ENCODE data around the gene MAGOHB. TPM values are rescaled to one million over a fixed set of nuclear protein-coding genes. Genes with fewer than 3 reads are reported as not detected.
"Not testable (repeated sequence)": the region's sequence is repeated elsewhere in the genome, so short reads cannot be mapped to it uniquely, and the experiment has no call there.

The MAGOHB gene
- total RNA-seq, 1 experiment from 2014 or later, result 22.5 TPM

GRCh38 chr12:10582704-10583103 lies 30.7 kb downstream of the MAGOHB start:
- no peak overlapping the region for H3K27ac ChIP-seq (ENCODE audit: low read length)
- no peaks in the 10 kb centered on the region for H3K9me3 ChIP-seq (ENCODE audit: control insufficient read depth, insufficient read depth, low read depth, low read length)
- intact Hi-C loops (cut with micrococcal nuclease; ENCODE audit: unreplicated experiment), result no loop called here
- no peak overlapping the region for H3K4me3 ChIP-seq (ENCODE audit: low read depth in 2 of 2, low read length in 2 of 2)
- H3K36me3 ChIP-seq (ENCODE audit: control insufficient read depth, insufficient read depth, low read length), result no peaks in the 10 kb centered on the region
- H3K4me1 ChIP-seq (ENCODE audit: control insufficient read depth, insufficient read depth, low read length), result no peaks in the 10 kb centered on the region
- in situ Hi-C loops (cut with HindIII; ENCODE audit: low pct_unique_long_range_greater_than_20kb, low sequenced_read_pairs), result no loop called here
- ChIA-PET POLR2A (no interaction called here), CTCF (no interaction called here)
- TF ChIP-seq POLR2AphosphoS5 (IDR thresholded peaks at IDR 0.05; ENCODE audit: low read depth, low read length) (no peak), TCF7L2 (IDR thresholded peaks at IDR 0.05; ENCODE audit: low read depth, low read length) (no peak), SIN3A (IDR thresholded peaks at IDR 0.05; ENCODE audit: borderline replicate concordance, insufficient read depth, low read depth, low read length) (no peak)
- TF ChIP-seq, protein P1, sequence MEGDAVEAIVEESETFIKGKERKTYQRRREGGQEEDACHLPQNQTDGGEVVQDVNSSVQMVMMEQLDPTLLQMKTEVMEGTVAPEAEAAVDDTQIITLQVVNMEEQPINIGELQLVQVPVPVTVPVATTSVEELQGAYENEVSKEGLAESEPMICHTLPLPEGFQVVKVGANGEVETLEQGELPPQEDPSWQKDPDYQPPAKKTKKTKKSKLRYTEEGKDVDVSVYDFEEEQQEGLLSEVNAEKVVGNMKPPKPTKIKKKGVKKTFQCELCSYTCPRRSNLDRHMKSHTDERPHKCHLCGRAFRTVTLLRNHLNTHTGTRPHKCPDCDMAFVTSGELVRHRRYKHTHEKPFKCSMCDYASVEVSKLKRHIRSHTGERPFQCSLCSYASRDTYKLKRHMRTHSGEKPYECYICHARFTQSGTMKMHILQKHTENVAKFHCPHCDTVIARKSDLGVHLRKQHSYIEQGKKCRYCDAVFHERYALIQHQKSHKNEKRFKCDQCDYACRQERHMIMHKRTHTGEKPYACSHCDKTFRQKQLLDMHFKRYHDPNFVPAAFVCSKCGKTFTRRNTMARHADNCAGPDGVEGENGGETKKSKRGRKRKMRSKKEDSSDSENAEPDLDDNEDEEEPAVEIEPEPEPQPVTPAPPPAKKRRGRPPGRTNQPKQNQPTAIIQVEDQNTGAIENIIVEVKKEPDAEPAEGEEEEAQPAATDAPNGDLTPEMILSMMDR (IDR thresholded peaks at IDR 0.05), result no peak
- TF ChIP-seq, protein P2, sequence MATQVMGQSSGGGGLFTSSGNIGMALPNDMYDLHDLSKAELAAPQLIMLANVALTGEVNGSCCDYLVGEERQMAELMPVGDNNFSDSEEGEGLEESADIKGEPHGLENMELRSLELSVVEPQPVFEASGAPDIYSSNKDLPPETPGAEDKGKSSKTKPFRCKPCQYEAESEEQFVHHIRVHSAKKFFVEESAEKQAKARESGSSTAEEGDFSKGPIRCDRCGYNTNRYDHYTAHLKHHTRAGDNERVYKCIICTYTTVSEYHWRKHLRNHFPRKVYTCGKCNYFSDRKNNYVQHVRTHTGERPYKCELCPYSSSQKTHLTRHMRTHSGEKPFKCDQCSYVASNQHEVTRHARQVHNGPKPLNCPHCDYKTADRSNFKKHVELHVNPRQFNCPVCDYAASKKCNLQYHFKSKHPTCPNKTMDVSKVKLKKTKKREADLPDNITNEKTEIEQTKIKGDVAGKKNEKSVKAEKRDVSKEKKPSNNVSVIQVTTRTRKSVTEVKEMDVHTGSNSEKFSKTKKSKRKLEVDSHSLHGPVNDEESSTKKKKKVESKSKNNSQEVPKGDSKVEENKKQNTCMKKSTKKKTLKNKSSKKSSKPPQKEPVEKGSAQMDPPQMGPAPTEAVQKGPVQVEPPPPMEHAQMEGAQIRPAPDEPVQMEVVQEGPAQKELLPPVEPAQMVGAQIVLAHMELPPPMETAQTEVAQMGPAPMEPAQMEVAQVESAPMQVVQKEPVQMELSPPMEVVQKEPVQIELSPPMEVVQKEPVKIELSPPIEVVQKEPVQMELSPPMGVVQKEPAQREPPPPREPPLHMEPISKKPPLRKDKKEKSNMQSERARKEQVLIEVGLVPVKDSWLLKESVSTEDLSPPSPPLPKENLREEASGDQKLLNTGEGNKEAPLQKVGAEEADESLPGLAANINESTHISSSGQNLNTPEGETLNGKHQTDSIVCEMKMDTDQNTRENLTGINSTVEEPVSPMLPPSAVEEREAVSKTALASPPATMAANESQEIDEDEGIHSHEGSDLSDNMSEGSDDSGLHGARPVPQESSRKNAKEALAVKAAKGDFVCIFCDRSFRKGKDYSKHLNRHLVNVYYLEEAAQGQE (IDR thresholded peaks at IDR 0.05; ENCODE audit: insufficient read depth in 1 of 2, low read depth in 2 of 2, low read length in 1 of 2), result no peak
- H3K27me3 ChIP-seq (ENCODE audit: control insufficient read depth, insufficient read depth, low read length), result no peaks in the 10 kb centered on the region
- no peak for ATAC-seq
- BruUV-seq (replicated peaks), result no TSS peak
- no peak for DNase-seq (ENCODE audit: low read depth, low spot score)

DNA sequence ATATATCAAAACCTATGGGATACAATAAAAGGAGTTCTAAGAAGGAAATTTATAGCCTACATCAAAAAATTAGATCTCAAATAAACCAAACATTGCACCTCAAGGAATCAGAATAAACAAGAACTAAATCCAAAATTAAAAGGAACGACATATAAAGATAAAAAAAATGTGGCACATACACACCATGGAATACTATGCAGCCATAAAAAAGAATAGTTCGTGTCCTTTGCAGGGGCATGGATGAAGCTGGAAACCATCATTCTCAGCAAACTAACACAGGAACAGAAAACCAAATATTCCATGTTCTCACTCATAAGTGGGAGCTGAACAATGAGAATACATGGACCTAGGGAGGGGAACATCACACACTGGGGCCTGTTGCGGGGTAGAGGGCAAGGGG lies 31.3 kb downstream of the MAGOHB start:
- H3K36me3 ChIP-seq (ENCODE audit: control insufficient read depth, insufficient read depth, low read length); H3K4me3 ChIP-seq (ENCODE audit: low read depth in 2 of 2, low read length in 2 of 2); H3K27me3 ChIP-seq (ENCODE audit: control insufficient read depth, insufficient read depth, low read length); H3K4me1 ChIP-seq (ENCODE audit: control insufficient read depth, insufficient read depth, low read length); POLR2A ChIA-PET; BruUV-seq (replicated peaks); H3K27ac ChIP-seq (ENCODE audit: low read length); ATAC-seq; H3K9me3 ChIP-seq (ENCODE audit: control insufficient read depth, insufficient read depth, low read depth, low read length); in situ Hi-C loops (cut with HindIII; ENCODE audit: low pct_unique_long_range_greater_than_20kb, low sequenced_read_pairs); intact Hi-C loops (cut with micrococcal nuclease; ENCODE audit: unreplicated experiment); DNase-seq (ENCODE audit: low read depth, low spot score); CTCF ChIA-PET: not testable (repeated sequence)

GRCh38 chr12:10574307-10574706 lies 39.1 kb downstream of the MAGOHB start:
- ChIA-PET CTCF (no interaction called here), POLR2A (no interaction called here)
- DNase-seq (ENCODE audit: low read depth, low spot score) (no peak), ATAC-seq (no peak)
- BruUV-seq (replicated peaks), result no TSS peak
- intact Hi-C loops (cut with micrococcal nuclease; ENCODE audit: unreplicated experiment), result no loop called here
- Histone ChIP-seq H3K9me3 (ENCODE audit: control insufficient read depth, insufficient read depth, low read depth, low read length) (no peaks in the 10 kb centered on the region), H3K4me3 (ENCODE audit: low read depth in 2 of 2, low read length in 2 of 2) (no peak overlapping the region), H3K27me3 (ENCODE audit: control insufficient read depth, insufficient read depth, low read length) (no peaks in the 10 kb centered on the region), H3K4me1 (ENCODE audit: control insufficient read depth, insufficient read depth, low read length) (no peaks in the 10 kb centered on the region), H3K27ac (ENCODE audit: low read length) (no peak overlapping the region), H3K36me3 (ENCODE audit: control insufficient read depth, insufficient read depth, low read length) (no peaks in the 10 kb centered on the region)
- TF ChIP-seq, protein P1 (IDR thresholded peaks at IDR 0.05), result no peak
- TF ChIP-seq SIN3A (IDR thresholded peaks at IDR 0.05; ENCODE audit: borderline replicate concordance, insufficient read depth, low read depth, low read length) (no peak), POLR2AphosphoS5 (IDR thresholded peaks at IDR 0.05; ENCODE audit: low read depth, low read length) (no peak), TCF7L2 (IDR thresholded peaks at IDR 0.05; ENCODE audit: low read depth, low read length) (no peak)
- TF ChIP-seq, protein P2 (IDR thresholded peaks at IDR 0.05; ENCODE audit: insufficient read depth in 1 of 2, low read depth in 2 of 2, low read length in 1 of 2), result no peak
- in situ Hi-C loops (cut with HindIII; ENCODE audit: low pct_unique_long_range_greater_than_20kb, low sequenced_read_pairs), result no loop called here

- intact Hi-C loops (cut with micrococcal nuclease; ENCODE audit: unreplicated experiment); H3K4me1 ChIP-seq (ENCODE audit: control insufficient read depth, insufficient read depth, low read length); H3K4me3 ChIP-seq (ENCODE audit: low read depth in 2 of 2, low read length in 2 of 2); H3K27me3 ChIP-seq (ENCODE audit: control insufficient read depth, insufficient read depth, low read length); CTCF ChIA-PET; H3K9me3 ChIP-seq (ENCODE audit: control insufficient read depth, insufficient read depth, low read depth, low read length); BruUV-seq (replicated peaks); in situ Hi-C loops (cut with HindIII; ENCODE audit: low pct_unique_long_range_greater_than_20kb, low sequenced_read_pairs); ATAC-seq; DNase-seq (ENCODE audit: low read depth, low spot score); H3K36me3 ChIP-seq (ENCODE audit: control insufficient read depth, insufficient read depth, low read length); H3K27ac ChIP-seq (ENCODE audit: low read length); POLR2A ChIA-PET: not testable (repeated sequence)
Measured at GRCh38 chr12:10572021-10572490, 41.4 kb downstream of the MAGOHB start.
